ENCODE data around the gene RGS12.

RGS12 gene

GRCh38 chr4:3313139-3313538, 20.3 kb downstream of the RGS12 start:
- no peak for TF ChIP-seq CTCF (IDR thresholded peaks at IDR 0.05; ENCODE audit: insufficient read depth, low read depth, low read length, missing control alignments)
- no peak for DNase-seq (ENCODE audit: low read depth)
- no peak overlapping the region for H3K4me3 ChIP-seq (ENCODE audit: low read depth, low read length)

- no peak for DNase-seq (ENCODE audit: low read depth)
- TF ChIP-seq CTCF (IDR thresholded peaks at IDR 0.05; ENCODE audit: insufficient read depth, low read depth, low read length, missing control alignments): no peak
- H3K4me3 ChIP-seq (ENCODE audit: low read depth, low read length): no peak overlapping the region
These were observed 20.9 kb downstream of the RGS12 start for GRCh38 chr4:3313556-3314228.

GRCh38 chr4:3314706-3315260, 22.0 kb downstream of the RGS12 start:
- no peak overlapping the region for H3K4me3 ChIP-seq (ENCODE audit: low read depth, low read length)
- no peak for DNase-seq (ENCODE audit: low read depth)
- TF ChIP-seq CTCF (IDR thresholded peaks at IDR 0.05; ENCODE audit: insufficient read depth, low read depth, low read length, missing control alignments): no peak

GRCh38 chr4:3315566-3315965, 22.7 kb downstream of the RGS12 start:
- DNase-seq (ENCODE audit: low read depth): no peak
- H3K4me3 ChIP-seq (ENCODE audit: low read depth, low read length): no peak overlapping the region
- no peak for TF ChIP-seq CTCF (IDR thresholded peaks at IDR 0.05; ENCODE audit: insufficient read depth, low read depth, low read length, missing control alignments)

- no peak overlapping the region for H3K4me3 ChIP-seq (ENCODE audit: low read depth, low read length)
- DNase-seq (ENCODE audit: low read depth): no peak
- TF ChIP-seq CTCF (IDR thresholded peaks at IDR 0.05; ENCODE audit: insufficient read depth, low read depth, low read length, missing control alignments): no peak
These were observed 23.3 kb downstream of the RGS12 start for GRCh38 chr4:3316146-3316545.

- TF ChIP-seq CTCF (IDR thresholded peaks at IDR 0.05; ENCODE audit: insufficient read depth, low read depth, low read length, missing control alignments): no peak
- H3K4me3 ChIP-seq (ENCODE audit: low read depth, low read length): no peak overlapping the region
- DNase-seq (ENCODE audit: low read depth): no peak
These were observed 24.3 kb downstream of the RGS12 start for GRCh38 chr4:3317011-3317655.

All from GM12865 (cell line).